Measurements from ENCODE around the gene TANGO6.

Gene TANGO6

GRCh38 chr16:69114976-69115355 lies 271.6 kb downstream of the TANGO6 start:
- H3K4ac ChIP-seq (ENCODE audit: low read depth in 1 of 2, low read length in 2 of 2): no peak overlapping the region
- peaks cover 12% of the 10 kb centered on the region for H3K4me1 ChIP-seq (ENCODE audit: control insufficient read depth, insufficient read depth, low read depth, low read length)
- H3K9ac ChIP-seq (ENCODE audit: low read length): no peak overlapping the region
- no peaks in the 10 kb centered on the region for H3K27me3 ChIP-seq (ENCODE audit: control insufficient read depth in 1 of 2, insufficient read depth in 1 of 2, low read length in 2 of 2)
- peaks cover 47% of the 10 kb centered on the region for H3K79me1 ChIP-seq (replicated peaks; ENCODE audit: low read length, poor library complexity, severe bottlenecking)
- no peak for DNase-seq
- no peak overlapping the region for H2AFZ ChIP-seq (ENCODE audit: low read depth, low read length)
- no peak overlapping the region for H3K4me2 ChIP-seq (ENCODE audit: low read length, poor library complexity, severe bottlenecking)
- no peak overlapping the region for H2BK12ac ChIP-seq (ENCODE audit: low read length in 2 of 2)
- no peak overlapping the region for H3K27ac ChIP-seq (ENCODE audit: low read length, poor library complexity, severe bottlenecking)
- H2BK120ac ChIP-seq (ENCODE audit: low read depth, low read length): no peak overlapping the region
- no peak overlapping the region for H3K4me3 ChIP-seq (ENCODE audit: insufficient read depth in 1 of 2, low read depth in 1 of 2, low read length in 2 of 2)
- H3K9me3 ChIP-seq (ENCODE audit: control insufficient read depth, low read length): no peaks in the 10 kb centered on the region
- no peak overlapping the region for H3K23ac ChIP-seq (ENCODE audit: low read length in 2 of 2)
- H4K91ac ChIP-seq (ENCODE audit: low read length): no peak overlapping the region
- no peak overlapping the region for H4K8ac ChIP-seq (ENCODE audit: low read length)
- peaks cover 73 to 76% of the 10 kb centered on the region in 2 experiments for H3K36me3 ChIP-seq (ENCODE audit: control insufficient read depth in 1 of 2, insufficient read depth in 2 of 2, low read depth in 1 of 2, low read length in 2 of 2)
- H3K14ac ChIP-seq (ENCODE audit: low read length in 2 of 2): no peak overlapping the region
- H2BK15ac ChIP-seq (ENCODE audit: low read depth, poor library complexity, severe bottlenecking): no peak overlapping the region
- H2BK5ac ChIP-seq (ENCODE audit: low read depth, low read length, poor library complexity, severe bottlenecking): no peak overlapping the region
- no peak overlapping the region for H3K18ac ChIP-seq (ENCODE audit: low read depth in 1 of 2, low read length in 2 of 2)
- H2AK5ac ChIP-seq (ENCODE audit: low read length, severe bottlenecking): no peak overlapping the region
- 97% methylated on average over 6 of the region's 6 CpGs for WGBS

GRCh38 chr16:69115361-69115760 lies 272.0 kb downstream of the TANGO6 start:
- Histone ChIP-seq H3K36me3 (ENCODE audit: control insufficient read depth in 1 of 2, insufficient read depth in 2 of 2, low read depth in 1 of 2, low read length in 2 of 2) (peaks cover 75 to 78% of the 10 kb centered on the region in 2 experiments), H3K79me1 (replicated peaks; ENCODE audit: low read length, poor library complexity, severe bottlenecking) (peaks cover 50% of the 10 kb centered on the region), H3K9me3 (ENCODE audit: control insufficient read depth, low read length) (no peaks in the 10 kb centered on the region), H3K4me2 (ENCODE audit: low read length, poor library complexity, severe bottlenecking) (no peak overlapping the region), H3K9ac (ENCODE audit: low read length) (no peak overlapping the region), H4K91ac (ENCODE audit: low read length) (no peak overlapping the region), H2BK12ac (ENCODE audit: low read length in 2 of 2) (no peak overlapping the region), H3K27me3 (ENCODE audit: control insufficient read depth in 1 of 2, insufficient read depth in 1 of 2, low read length in 2 of 2) (no peaks in the 10 kb centered on the region), H4K8ac (ENCODE audit: low read length) (no peak overlapping the region), H3K23ac (ENCODE audit: low read length in 2 of 2) (no peak overlapping the region), H2BK120ac (ENCODE audit: low read depth, low read length) (no peak overlapping the region), H2BK5ac (ENCODE audit: low read depth, low read length, poor library complexity, severe bottlenecking) (no peak overlapping the region), H3K4me1 (ENCODE audit: control insufficient read depth, insufficient read depth, low read depth, low read length) (peaks cover 12% of the 10 kb centered on the region), H2BK15ac (ENCODE audit: low read depth, poor library complexity, severe bottlenecking) (no peak overlapping the region), H3K18ac (ENCODE audit: low read depth in 1 of 2, low read length in 2 of 2) (no peak overlapping the region), H2AFZ (ENCODE audit: low read depth, low read length) (no peak overlapping the region), H3K4me3 (ENCODE audit: insufficient read depth in 1 of 2, low read depth in 1 of 2, low read length in 2 of 2) (no peak overlapping the region), H3K14ac (ENCODE audit: low read length in 2 of 2) (no peak overlapping the region), H3K27ac (ENCODE audit: low read length, poor library complexity, severe bottlenecking) (no peak overlapping the region), H2AK5ac (ENCODE audit: low read length, severe bottlenecking) (no peak overlapping the region), H3K4ac (ENCODE audit: low read depth in 1 of 2, low read length in 2 of 2) (no peak overlapping the region)
- DNase-seq: no peak
- WGBS: over 99% methylated on average over 5 of the region's 5 CpGs

DNA sequence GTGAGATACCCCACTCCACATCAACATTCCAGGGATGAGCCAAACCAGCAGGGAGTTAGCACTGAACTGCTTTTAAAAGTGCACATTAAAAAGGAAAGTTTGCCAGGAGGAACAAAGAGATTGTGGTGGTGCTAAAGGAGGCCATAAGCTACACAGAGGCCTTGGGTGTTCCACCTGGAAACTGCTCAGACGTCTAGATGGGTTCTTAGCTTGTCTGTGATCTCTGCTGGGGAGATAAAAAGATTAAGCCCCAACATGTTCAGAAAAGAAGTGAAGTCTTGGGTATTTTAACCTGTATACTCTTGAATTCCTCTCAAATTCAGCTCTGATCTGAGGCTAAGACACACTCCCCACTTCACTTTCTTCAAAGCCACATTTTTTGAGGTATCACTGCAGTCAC lies 272.5 kb downstream of the TANGO6 start:
- Histone ChIP-seq H4K8ac (ENCODE audit: low read length) (no peak overlapping the region), H2BK12ac (ENCODE audit: low read length in 2 of 2) (no peak overlapping the region), H3K79me1 (replicated peaks; ENCODE audit: low read length, poor library complexity, severe bottlenecking) (peaks cover 48% of the 10 kb centered on the region), H3K9ac (ENCODE audit: low read length) (no peak overlapping the region), H2BK120ac (ENCODE audit: low read depth, low read length) (no peak overlapping the region), H3K4me2 (ENCODE audit: low read length, poor library complexity, severe bottlenecking) (no peak overlapping the region), H3K27ac (ENCODE audit: low read length, poor library complexity, severe bottlenecking) (no peak overlapping the region), H3K4me3 (ENCODE audit: insufficient read depth in 1 of 2, low read depth in 1 of 2, low read length in 2 of 2) (no peak overlapping the region), H3K4me1 (ENCODE audit: control insufficient read depth, insufficient read depth, low read depth, low read length) (peaks cover 12% of the 10 kb centered on the region), H3K36me3 (ENCODE audit: control insufficient read depth in 1 of 2, insufficient read depth in 2 of 2, low read depth in 1 of 2, low read length in 2 of 2) (peaks cover 76 to 78% of the 10 kb centered on the region in 2 experiments), H2AK5ac (ENCODE audit: low read length, severe bottlenecking) (no peak overlapping the region), H4K91ac (ENCODE audit: low read length) (no peak overlapping the region), H3K18ac (ENCODE audit: low read depth in 1 of 2, low read length in 2 of 2) (no peak overlapping the region), H2BK5ac (ENCODE audit: low read depth, low read length, poor library complexity, severe bottlenecking) (no peak overlapping the region), H3K27me3 (ENCODE audit: control insufficient read depth in 1 of 2, insufficient read depth in 1 of 2, low read length in 2 of 2) (no peaks in the 10 kb centered on the region), H3K9me3 (ENCODE audit: control insufficient read depth, low read length) (no peaks in the 10 kb centered on the region), H3K14ac (ENCODE audit: low read length in 2 of 2) (no peak overlapping the region), H3K4ac (ENCODE audit: low read depth in 1 of 2, low read length in 2 of 2) (no peak overlapping the region), H3K23ac (ENCODE audit: low read length in 2 of 2) (no peak overlapping the region), H2AFZ (ENCODE audit: low read depth, low read length) (no peak overlapping the region), H2BK15ac (ENCODE audit: low read depth, poor library complexity, severe bottlenecking) (no peak overlapping the region)
- no peak for DNase-seq
- no CpG with 5 or more reads among the region's 1 CpG for WGBS

DNA sequence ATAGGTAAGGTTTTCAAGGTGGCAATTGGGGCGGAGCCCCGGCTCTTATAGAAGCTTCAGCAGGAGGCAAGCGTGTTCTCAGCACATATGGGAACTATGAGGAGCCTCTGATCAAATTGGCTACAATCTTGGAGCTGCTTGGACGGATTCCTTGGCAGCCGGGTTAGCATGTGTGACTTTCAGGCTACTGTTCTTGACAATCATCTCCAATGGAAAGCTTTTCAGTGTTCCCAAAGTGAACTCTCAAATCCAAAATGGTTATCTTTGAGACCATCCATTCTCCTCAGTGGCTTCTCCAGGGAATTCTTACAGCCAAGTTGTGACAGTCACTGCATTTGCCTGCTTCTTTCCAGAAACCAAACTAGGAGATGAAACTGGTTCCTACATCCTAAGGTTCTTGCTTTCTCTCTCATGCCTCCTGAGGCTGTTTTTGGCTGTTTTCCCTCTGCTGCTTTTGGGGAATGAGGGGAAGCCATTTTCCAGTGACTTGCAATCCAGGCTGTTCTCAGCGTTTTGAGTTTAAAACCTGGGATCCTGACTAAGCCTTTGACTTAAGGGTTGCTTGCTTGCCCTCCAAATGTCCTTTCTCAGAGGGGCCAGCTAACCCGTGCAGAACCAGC lies 273.0 kb downstream of the TANGO6 start:
- no peak overlapping the region for H3K23ac ChIP-seq (ENCODE audit: low read length in 2 of 2)
- H3K4ac ChIP-seq (ENCODE audit: low read depth in 1 of 2, low read length in 2 of 2): no peak overlapping the region
- H3K18ac ChIP-seq (ENCODE audit: low read depth in 1 of 2, low read length in 2 of 2): no peak overlapping the region
- H2BK15ac ChIP-seq (ENCODE audit: low read depth, poor library complexity, severe bottlenecking): no peak overlapping the region
- H3K9ac ChIP-seq (ENCODE audit: low read length): no peak overlapping the region
- H2AFZ ChIP-seq (ENCODE audit: low read depth, low read length): no peak overlapping the region
- DNase-seq: no peak
- no peak overlapping the region for H3K4me3 ChIP-seq (ENCODE audit: insufficient read depth in 1 of 2, low read depth in 1 of 2, low read length in 2 of 2)
- no peak overlapping the region for H4K91ac ChIP-seq (ENCODE audit: low read length)
- H2BK120ac ChIP-seq (ENCODE audit: low read depth, low read length): no peak overlapping the region
- H2AK5ac ChIP-seq (ENCODE audit: low read length, severe bottlenecking): no peak overlapping the region
- H3K4me1 ChIP-seq (ENCODE audit: control insufficient read depth, insufficient read depth, low read depth, low read length): peaks cover 10% of the 10 kb centered on the region
- peaks cover 47% of the 10 kb centered on the region for H3K79me1 ChIP-seq (replicated peaks; ENCODE audit: low read length, poor library complexity, severe bottlenecking)
- WGBS: 97% methylated on average over 7 of the region's 7 CpGs
- no peaks in the 10 kb centered on the region for H3K9me3 ChIP-seq (ENCODE audit: control insufficient read depth, low read length)
- no peak overlapping the region for H2BK12ac ChIP-seq (ENCODE audit: low read length in 2 of 2)
- H4K8ac ChIP-seq (ENCODE audit: low read length): no peak overlapping the region
- H3K27ac ChIP-seq (ENCODE audit: low read length, poor library complexity, severe bottlenecking): no peak overlapping the region
- no peak overlapping the region for H2BK5ac ChIP-seq (ENCODE audit: low read depth, low read length, poor library complexity, severe bottlenecking)
- peaks cover 76 to 83% of the 10 kb centered on the region in 2 experiments for H3K36me3 ChIP-seq (ENCODE audit: control insufficient read depth in 1 of 2, insufficient read depth in 2 of 2, low read depth in 1 of 2, low read length in 2 of 2)
- H3K14ac ChIP-seq (ENCODE audit: low read length in 2 of 2): no peak overlapping the region
- H3K4me2 ChIP-seq (ENCODE audit: low read length, poor library complexity, severe bottlenecking): no peak overlapping the region
- H3K27me3 ChIP-seq (ENCODE audit: control insufficient read depth in 1 of 2, insufficient read depth in 1 of 2, low read length in 2 of 2): no peaks in the 10 kb centered on the region

Measured in mesenchymal stem cell (in vitro differentiated cells and primary cell).